ENCODE data around the gene ZNF26.
"Not testable (repeated sequence)": the region's sequence is repeated elsewhere in the genome, so short reads cannot be mapped to it uniquely, and the experiment has no call there.

ZNF26 gene

DNA sequence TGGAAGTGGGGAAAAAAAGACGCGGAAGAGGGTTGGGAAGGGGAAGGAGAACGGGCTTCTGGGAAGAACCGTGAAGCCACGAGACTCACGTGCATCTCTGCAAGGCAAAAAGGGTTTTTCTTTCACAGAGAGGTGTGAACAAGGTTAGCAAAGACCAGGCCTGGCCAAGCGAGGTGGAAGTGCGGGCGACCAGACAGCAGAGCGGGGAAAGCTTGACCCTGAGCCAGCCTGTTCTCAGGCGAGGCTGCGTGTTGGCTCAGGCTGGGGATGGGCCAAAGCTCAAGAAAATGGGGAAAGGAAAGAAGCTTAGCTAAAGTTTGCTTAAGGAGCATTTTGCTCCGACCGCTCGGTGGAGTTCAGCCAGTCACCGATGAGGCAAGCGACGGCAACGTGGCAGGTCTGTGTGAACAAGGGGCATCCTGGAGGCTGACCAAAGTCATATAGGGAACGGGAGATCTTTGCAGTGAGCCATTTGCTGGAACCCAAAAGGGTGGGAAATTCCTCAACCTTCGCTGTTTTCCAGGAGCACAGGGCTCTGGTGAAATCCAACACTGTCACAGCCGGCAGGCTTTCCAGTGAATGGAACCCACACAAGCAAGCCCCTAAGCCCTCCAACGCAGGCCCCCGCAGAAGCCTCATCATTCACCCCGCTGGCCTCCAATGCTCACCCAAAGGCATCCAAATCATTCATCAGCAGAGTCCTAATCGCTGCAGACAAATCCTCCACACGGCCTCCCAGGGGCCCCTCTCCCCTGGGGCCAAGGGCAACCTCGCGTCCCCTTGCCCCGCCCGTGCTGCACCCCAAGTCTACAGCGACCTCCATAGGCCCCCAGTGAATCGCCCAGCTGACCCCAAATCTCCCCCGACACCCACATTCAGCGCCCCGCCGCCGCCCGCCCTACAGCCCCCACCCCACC lies 30.8 kb upstream of the ZNF26 start:
- no peak for DNase-seq

DNA sequence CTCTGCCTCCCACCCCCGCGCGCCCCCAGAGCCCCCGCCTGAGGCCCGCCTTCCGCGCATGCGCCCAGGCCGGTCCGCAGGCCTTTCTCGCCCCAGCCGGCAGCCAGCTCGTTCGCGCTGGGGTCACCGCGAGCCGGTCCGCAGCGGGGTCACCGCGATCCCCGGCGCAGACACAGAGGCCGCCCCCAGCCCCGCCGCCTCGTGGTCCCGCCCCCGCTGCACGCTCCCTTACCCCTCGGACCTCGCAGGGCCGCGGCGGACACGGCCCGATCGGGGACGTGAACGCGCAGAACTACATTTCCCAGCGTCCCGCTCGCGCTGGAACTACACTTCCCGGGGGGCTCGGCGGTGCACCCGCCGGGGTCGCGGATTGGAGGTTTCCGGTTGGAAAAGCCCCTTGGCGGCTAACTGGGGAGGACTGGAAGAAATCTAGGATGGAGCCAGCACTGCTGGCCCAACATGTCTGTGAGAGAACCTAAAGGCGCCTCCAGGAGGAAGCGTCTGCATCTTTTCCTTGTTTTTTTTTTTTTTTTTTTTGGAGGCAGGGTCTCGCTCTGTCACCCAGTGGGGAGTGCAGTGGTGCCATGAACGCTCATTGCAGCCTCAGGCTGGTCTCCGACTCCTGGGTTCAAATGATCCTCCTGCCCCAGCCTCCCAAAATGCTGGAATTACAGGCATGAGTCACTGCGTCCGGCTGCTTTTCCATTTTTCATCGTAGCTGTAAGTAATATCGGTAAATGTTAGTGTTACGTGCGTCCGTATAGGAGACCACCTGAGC lies 30.0 kb upstream of the ZNF26 start, which contains the start of gene ZNF605:
ZNF605 (minus strand) TSS at position 296 of the 778 bp plus-strand sequence. CDS start 10,671 bp downstream, outside the sequence.
- DNase-seq, result no peak

DNA sequence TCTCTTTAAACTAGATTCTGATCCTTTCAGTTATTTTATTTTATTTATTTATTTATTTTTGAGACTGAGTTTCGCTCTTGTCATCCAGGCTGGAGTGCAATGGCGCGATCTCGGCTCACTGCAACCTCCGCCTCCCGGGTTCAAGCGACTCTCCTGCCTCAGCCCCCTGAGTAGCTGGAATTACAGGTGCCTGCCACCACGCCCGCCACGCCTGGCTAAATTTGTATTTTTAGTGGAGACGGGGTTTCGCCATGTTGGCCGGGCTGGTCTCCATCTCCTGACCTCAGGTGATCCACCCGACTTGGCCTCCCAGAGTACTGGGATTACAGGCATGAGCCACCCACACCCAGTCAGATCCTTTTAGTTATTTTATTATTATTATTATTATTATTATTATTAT lies 24.4 kb upstream of the ZNF26 start:
- not testable (repeated sequence) for DNase-seq

DNA sequence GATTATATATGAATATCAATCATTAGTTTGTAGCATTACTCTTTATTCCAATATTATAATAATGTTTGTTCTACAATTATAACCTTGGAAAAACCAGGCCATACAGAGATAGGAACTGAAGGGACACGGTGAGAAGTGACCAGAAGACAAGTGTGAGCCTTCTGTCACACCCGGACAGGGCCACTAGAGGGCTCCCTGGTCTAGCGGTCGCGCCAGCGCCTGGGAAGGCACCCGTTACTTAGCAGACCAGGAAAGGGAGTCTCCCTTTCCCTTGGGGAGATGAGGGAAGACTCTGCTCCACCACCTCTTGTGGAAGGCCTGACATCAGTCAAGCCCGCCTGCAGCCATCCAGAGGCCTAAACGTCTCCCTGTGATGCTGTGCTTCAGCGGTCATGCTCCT lies 22.2 kb upstream of the ZNF26 start:
- DNase-seq, result not testable (repeated sequence)

DNA sequence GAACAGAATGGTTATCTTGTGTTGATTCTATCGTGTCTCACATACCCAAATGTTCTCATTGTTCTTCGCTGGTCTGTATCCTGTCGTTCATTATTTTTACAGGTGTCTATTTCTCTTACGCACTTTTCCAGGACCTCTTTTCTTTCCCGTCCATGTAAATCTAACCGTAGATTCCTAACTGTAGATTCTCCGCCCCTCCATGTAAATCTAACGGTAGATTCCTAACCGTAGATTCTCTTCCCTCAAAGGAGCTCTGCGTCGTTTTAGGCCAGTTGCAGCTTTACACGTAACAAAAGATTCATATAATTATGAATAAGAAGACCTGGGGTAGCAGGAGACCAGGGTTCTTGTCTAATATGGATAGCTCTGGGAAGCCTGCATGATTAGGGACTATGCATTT lies 20.4 kb upstream of the ZNF26 start:
- DNase-seq, result no peak

DNA sequence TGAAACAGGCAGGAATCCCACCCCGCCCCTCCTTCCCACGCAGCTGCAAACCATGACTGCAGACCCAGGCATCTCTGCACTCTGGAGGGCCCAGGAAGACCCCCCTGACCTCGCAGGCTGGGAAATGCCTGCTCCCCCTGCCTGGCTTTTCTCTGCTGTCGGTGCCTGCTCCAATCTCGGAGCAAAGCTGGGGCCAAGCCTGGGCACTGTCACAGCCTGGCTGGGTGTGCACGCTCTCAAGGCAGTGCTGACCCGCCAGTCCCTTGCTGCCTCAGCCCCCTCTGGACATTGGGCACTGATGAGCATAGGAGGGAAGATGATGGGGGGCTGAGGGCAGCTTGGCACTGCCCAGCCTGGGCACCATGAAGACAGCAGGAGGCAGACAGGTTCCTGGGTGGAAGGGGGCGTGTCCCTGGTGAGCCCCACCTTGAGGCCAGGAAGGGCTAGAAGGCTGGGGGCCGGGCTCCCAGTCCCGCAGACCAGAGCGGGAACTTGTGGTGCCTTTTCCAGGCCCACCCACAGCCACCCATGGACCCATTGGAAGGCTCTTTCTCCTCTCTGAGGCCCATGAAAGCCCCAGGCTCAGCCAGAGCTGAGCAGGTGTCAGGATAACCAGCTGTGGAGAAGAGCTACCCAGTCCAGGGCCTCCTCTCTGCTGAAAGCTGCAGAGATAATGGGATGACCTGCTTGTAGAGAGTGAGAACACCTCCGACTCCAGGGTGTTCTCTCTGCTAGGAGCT lies 19.3 kb upstream of the ZNF26 start:
- no peak for DNase-seq

DNA sequence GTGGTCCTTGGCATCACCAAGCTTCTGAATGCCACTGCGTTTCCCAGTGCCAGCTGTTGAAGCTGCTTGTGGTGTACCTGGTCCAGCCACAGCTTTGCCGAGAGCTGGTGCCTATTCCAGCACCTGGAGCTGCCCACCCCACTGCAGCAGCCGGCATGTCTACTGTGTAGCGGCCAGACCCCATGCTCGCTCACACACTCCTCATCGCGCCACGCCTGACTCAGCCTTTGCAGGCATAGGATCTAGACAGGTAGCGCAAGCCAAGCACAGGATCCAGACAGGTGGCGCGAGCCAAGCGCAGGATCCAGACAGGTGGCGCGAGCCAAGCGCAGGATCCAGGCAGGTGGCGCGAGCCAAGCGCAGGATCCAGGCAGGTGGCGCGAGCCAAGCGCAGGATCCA lies 18.4 kb upstream of the ZNF26 start:
- no peak for DNase-seq

DNA sequence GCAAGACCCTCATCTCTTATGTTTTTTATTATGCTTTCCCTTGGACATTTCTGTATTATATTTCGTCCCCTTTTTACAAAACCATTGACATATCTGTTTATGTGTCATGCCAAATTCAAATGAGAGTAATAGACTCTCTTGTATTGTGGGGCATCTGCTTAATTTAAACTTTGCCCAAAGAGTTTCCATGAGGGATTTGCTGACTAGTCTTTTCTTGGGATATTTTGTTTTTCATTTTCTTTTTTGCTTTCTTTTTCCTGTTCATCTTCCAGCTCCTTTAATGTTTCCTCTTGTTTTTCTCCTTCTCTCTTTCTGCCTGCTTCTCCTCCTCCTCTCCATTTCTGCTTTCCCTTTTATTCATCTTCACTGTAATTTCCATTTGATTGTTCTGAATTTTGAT lies 13.8 kb upstream of the ZNF26 start:
- DNase-seq, result no peak

DNA sequence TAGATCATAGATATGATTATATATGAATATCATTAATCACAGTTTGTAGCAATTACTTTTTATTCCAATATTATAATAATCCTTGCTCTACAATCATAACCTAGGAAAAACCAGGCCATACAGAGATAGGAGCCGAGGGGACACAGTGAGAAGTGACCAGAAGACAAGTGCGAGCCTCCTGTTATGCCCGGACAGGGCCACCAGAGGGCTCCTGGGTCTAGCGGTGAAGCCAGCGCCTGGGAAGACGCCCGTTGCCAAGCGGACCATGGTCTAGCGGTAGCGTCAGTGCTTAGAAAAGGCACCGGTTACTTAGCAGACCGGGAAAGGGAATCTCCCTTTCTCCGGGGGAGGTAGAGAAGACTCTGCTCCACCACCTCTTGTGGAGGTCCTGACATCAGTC lies 9.3 kb upstream of the ZNF26 start:
- DNase-seq, result not testable (repeated sequence)

DNA sequence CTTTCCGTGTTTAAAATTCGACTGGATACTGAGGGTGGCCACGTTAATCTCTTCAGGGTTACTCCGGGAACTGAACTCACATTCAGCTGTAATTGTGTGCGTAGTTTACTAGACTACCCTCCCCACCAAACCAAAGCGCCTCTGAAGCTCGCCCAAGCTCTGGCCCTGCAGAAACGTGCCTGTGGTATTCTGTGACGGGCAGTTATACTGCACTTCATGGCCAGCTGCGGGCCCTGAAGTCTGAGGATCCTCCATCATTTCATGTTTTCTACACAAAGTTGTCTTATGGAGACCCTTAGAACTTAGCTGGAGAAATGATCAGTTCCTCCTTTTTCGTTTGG lies 688 bp downstream of the ZNF26 start:
- DNase-seq, result no peak

DNA sequence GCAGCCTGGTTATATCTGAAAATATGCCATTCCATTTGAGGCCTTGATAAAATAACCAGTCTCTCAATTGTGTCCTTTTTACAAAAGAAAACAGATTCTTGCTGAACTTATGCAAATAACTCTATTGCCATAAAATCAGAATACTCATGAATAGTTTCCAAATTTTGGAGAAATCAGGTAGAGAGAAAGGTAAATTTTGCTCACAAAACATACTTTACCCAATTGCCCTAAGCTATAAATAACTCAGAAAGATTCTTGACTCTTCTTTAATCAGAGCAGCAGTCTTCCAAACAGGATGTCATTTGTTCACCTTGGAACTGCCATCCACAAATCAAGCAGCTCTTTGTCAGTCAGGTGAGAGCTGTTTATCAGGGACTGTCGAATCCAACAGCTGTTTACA lies 12.6 kb downstream of the ZNF26 start:
- DNase-seq, result no peak

DNA sequence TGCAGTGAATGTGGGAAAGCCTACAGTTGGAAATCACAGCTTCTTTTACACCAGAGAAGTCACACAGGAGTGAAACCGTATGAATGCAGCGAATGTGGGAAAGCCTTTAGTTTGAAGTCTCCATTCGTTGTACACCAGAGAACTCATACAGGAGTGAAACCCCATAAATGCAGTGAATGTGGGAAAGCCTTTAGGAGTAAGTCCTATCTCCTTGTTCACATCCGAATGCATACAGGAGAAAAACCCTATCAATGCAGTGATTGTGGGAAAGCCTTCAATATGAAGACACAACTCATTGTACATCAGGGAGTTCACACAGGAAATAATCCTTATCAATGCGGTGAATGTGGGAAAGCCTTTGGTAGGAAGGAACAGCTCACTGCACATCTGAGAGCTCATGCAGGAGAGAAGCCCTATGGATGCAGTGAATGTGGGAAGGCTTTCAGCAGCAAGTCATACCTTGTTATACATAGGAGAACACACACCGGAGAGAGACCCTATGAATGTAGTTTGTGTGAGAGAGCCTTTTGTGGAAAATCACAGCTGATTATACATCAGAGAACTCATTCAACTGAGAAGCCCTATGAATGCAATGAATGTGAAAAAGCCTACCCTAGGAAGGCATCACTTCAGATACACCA lies 24.6 kb downstream of the ZNF26 start:
- no peak for DNase-seq

DNA sequence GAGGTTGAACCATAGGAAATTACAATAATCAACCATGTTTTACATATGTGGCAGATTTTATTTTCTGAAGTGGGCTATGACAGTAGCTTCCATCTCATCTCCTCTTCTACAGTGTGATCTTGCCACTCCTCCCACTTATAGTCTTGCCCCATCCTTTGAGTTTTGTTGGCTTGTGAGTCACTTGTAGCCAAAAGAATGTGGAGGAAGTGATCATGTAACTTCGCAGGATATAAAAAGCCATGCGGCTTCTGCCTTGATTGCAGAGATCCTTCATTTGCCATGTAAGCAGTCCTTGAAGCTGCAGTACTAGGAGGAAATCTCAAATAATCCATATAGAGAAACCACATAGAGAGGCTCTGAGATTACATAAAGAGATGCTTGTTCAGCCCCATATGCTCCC lies 37.4 kb downstream of the ZNF26 start:
- DNase-seq, result no peak

DNA sequence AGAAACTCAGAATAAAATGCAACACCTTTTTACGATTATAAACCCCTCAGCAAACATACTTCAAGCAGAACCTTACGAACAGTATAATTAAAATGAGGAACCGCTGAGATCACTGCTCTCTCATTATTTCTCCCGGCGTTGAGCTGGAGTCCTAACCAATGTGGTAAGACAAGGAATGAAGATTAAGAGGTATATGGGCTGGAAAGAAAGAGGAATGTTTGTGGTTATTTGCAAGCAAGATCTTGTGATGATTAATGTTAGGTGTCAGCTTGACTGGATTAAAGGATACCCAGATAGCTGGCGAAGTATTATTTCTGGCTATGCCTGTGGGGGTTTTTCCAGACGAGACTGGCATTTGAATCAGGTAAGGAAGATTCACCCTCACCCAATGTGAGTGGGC lies 40.8 kb downstream of the ZNF26 start:
- no peak for DNase-seq

DNA sequence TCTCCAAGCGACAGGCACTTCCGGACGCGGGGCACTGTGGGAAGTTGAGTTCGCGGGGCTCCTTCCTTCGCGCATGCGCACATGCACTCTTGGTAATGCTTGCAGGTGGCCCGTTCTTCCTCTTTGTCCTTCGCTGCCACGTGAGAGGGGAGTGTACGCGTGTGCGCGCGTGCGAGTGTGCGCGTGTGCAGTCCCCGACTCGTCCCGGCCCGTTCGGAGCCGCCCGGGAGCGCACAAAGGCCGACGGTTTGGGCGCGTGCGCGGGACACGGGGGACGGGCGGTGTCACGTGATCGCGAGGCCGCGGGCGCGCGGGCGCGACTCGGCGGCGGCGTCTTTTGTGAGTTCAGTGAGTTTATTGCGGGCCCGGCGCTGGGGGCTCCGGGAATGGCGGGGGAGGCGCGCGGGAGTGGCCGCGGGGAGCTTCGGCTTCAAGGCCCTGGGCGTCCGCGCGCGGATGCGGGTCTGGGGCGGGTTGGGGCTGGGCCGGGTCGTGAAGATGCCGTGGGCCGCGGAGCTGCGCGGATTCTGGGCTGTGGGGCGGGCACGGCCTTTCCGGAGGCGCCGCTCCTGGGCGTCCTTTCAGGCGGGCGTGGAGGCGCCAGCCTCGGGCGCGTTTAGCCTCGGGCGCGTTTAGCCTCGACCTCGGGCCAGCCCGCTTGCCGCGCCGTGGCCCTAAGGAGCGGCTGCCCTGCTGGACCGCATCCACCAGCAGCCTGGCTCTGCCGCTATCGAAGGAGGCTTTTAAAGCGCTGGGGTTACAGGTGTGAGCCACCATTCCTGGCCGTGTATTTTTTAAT lies 51.2 kb downstream of the ZNF26 start, which contains the start of gene ZNF84:
ZNF84 (plus strand) TSS at position 303 of the 799 bp plus-strand sequence. CDS start 3,959 bp downstream, outside the sequence.
- peak; percentile 95 for DNase-seq

DNA sequence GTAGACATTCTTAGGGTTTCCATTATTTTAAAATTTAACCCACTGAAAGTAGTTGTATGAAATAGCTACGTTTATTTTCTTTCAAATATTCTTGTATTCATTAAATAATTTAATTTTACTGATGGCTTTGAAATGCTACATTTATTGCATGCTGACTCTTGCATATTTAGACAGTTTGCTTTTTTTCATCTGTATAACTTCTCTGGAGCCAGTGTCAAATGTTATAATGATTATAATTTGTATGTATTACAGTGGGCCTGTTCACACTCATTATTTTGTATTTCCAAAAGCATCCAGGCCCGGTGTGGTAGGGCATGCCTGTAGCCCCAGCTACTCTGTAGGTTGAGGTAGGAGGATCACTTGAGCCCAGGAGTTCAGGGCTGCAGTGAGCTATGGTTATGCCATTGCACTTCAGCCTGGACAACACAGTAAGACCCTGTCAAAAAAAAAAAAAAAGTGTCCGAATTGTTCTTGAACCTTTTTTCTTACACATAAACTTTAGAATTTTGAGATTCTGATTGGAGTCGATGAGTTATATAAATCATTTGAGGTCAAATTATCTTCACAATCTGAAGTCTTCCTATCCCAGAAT lies 52.0 kb downstream of the ZNF26 start:
- DNase-seq, result no peak

DNA sequence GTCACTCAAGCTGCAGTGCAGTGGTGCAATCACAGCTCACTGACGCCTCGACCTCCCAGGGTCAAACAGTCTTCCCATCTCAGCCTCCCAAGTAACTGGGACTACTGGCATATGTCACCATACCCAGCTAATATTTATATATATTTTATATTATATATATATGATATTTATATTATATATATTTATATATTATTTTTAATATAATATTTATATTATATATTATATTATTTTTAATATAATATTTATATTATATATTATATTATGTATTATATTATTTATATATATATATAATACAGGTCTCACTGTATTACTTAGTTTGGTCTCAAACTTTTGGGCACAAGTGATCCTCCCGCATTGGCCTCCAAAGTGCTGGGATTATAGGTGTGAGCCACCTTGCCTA lies 60.5 kb downstream of the ZNF26 start:
- no peak for DNase-seq

DNA sequence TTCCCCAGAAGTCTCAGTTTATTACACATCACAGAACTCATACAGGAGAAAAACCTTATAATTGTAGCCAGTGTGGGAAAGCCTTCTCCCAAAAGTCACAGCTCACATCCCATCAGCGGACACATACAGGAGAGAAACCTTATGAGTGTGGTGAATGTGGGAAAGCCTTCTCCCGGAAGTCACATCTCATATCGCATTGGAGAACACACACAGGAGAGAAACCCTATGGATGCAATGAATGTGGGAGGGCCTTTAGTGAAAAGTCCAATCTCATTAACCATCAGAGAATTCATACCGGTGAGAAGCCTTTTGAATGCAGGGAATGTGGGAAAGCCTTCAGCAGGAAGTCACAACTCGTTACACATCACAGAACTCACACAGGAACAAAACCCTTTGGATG lies 71.3 kb downstream of the ZNF26 start:
- no peak for DNase-seq

DNA sequence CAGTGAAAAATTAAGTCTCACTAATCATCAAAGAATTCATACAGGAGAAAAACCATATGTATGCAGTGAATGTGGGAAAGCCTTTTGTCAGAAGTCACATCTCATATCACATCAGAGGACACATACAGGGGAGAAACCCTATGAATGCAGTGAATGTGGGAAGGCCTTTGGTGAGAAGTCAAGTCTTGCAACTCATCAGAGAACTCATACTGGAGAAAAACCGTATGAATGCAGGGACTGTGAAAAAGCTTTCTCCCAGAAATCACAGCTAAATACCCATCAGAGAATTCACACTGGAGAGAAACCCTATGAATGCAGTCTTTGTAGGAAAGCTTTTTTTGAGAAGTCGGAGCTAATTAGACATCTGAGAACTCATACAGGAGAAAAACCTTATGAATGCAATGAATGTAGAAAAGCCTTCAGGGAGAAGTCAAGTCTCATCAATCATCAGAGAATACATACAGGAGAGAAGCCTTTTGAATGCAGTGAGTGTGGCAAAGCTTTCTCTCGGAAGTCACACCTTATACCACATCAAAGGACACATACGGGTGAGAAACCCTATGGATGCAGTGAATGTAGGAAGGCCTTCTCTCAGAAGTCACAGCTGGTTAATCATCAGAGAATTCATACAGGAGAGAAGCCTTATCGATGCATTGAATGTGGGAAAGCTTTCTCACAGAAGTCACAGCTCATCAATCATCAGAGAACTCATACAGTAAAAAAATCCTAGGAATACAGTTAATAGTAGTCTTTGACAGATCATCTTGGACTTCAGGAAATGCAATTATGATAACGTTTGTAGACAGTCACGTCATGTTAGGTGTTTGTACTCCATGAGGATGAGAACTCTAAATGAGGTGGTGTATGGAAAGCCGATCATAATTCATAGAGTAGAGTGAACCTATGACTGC lies 72.3 kb downstream of the ZNF26 start:
- no peak for DNase-seq

DNA sequence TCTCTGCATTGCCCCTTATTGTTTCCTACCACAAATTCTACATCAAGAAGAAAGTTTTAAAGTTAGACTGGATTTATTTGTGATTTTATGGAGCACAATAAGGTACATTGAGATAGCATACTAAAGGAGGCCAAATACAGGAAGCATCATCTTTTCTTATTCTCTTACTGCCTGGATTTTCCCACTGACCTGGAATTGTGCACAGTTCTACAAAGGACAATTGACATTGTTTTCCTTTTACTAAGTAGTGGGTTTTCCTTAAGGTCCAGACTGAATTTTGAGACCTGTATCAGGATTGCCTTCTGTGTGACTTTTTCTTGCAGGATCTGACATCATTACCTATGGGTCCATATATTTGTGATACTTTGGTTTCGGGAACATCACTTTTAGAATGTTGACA lies 75.8 kb downstream of the ZNF26 start:
- DNase-seq, result no peak

Data from SIG-M5 (cell line).